ENCODE results near the gene OSM. TPM values are rescaled to one million over a fixed set of nuclear protein-coding genes. Genes with fewer than 3 reads are reported as not detected.

The OSM gene
- total RNA-seq, 6 experiments from 2014 or later, result not detected

GRCh38 chr22:30276039-30276438 lies 9.4 kb upstream of the OSM start:
- peaks cover 21% of the 10 kb centered on the region for H3K4me1 Mint-ChIP-seq (ENCODE audit: low read depth)
- no peaks in the 10 kb centered on the region for H3K9me3 Mint-ChIP-seq
- no peak overlapping the region for H3K4me3 Mint-ChIP-seq
- no peak for DNase-seq
- TF ChIP-seq CTCF (IDR thresholded peaks at IDR 0.05), result no peak
- peaks cover 18% of the 10 kb centered on the region for H3K27me3 Mint-ChIP-seq (ENCODE audit: insufficient read depth)
- no peak overlapping the region for H3K27ac Mint-ChIP-seq
- no peaks in the 10 kb centered on the region for H3K36me3 Mint-ChIP-seq (ENCODE audit: low read depth)

GRCh38 chr22:30275625-30276024 lies 9.0 kb upstream of the OSM start:
- H3K4me1 Mint-ChIP-seq (ENCODE audit: low read depth), result peaks cover 21% of the 10 kb centered on the region
- no peak for TF ChIP-seq CTCF (IDR thresholded peaks at IDR 0.05)
- H3K36me3 Mint-ChIP-seq (ENCODE audit: low read depth), result no peaks in the 10 kb centered on the region
- H3K27me3 Mint-ChIP-seq (ENCODE audit: insufficient read depth), result peaks cover 19% of the 10 kb centered on the region
- no peak for DNase-seq
- H3K27ac Mint-ChIP-seq, result no peak overlapping the region
- H3K4me3 Mint-ChIP-seq, result no peak overlapping the region
- no peaks in the 10 kb centered on the region for H3K9me3 Mint-ChIP-seq

- Mint-ChIP-seq H3K4me3 (no peak overlapping the region), H3K27ac (no peak overlapping the region)
- no peak for DNase-seq
Observed at GRCh38 chr22:30274437-30274812, 7.8 kb upstream of the OSM start.

DNA sequence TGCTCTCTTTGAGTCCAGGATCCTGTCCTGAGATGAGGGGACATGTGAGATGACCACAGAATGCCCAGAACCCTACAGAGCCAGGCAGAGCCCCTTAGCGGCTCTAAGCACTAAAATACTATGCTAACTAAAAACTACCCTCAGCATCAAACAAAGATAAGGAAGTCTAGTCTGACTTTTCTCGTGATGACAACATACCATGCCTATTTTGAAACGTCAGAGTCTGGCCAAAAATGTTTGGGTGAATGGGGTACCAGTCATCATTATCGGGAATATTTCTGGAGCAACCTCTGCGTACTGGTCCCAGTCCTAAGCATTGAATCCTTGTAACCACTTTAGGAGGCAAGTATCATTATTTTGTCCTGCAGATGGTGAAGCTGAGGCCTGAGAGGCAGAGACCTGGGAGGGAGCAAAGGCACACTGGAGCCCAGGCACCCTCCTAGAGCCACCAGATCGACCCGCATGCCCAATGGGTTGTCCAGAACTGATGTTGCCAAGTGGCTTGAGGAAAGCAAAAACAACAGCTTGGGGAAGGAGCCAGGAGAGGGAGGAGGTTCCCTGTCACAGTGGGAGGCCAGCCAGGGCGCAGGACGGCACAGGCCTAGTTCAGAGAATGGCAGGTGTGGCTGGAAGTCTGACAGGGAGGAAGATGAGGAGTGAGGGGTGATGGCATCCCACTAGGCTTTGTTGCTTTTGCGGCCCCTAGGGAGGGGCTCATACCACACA lies 7.2 kb upstream of the OSM start:
- Mint-ChIP-seq H3K36me3 (ENCODE audit: low read depth) (no peaks in the 10 kb centered on the region), H3K9me3 (no peaks in the 10 kb centered on the region), H3K4me3 (no peak overlapping the region), H3K4me1 (ENCODE audit: low read depth) (peaks cover 15% of the 10 kb centered on the region), H3K27me3 (ENCODE audit: insufficient read depth) (peaks cover 20% of the 10 kb centered on the region), H3K27ac (no peak overlapping the region)
- DNase-seq, result no peak
- TF ChIP-seq CTCF (IDR thresholded peaks at IDR 0.05), result no peak

More at GRCh38 chr22:30274437-30274812, 7.8 kb upstream of the OSM start:
- no peaks in the 10 kb centered on the region for H3K36me3 Mint-ChIP-seq (ENCODE audit: low read depth)
- H3K9me3 Mint-ChIP-seq, result no peaks in the 10 kb centered on the region
- TF ChIP-seq CTCF (IDR thresholded peaks at IDR 0.05), result no peak
- H3K4me1 Mint-ChIP-seq (ENCODE audit: low read depth), result peaks cover 15% of the 10 kb centered on the region
- H3K27me3 Mint-ChIP-seq (ENCODE audit: insufficient read depth), result peaks cover 20% of the 10 kb centered on the region

DNA sequence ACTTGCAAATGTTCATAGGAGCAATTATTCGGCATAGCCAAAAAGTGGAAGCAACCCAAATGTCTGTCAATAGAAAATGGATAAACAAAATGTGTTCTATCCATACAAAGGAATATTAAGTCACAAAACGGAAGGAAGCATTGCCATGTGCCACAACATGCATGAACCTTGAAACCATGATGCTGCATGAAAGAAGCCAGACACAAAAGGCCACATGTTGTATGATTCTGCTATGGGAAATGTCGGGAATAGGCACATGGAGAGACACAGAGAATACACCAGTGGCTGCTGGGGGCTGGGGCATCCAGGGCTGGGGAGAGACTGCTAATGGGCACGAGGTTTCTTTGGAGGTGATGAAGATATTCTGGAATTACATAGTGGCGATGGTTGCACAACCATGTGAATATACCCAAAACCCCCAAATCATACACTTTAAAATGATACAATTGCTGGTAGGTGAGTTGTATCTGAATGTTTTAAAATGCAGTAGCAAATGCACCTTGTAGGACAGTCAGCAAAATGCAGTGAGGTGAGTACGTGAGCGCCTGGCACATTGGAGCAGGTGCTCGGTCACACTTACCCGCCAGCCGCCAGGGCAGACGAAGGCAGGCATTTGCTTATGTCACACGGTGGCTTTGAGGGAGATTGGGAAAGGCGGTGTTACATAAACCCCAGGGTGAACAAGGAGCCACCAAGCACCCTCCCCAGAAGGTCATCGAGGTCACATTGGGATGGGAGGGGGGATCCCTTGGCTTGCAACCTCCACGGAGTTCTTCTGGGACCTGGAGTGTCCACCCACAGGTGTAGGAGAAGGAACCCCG lies 6.3 kb upstream of the OSM start:
- Mint-ChIP-seq H3K36me3 (ENCODE audit: low read depth) (no peaks in the 10 kb centered on the region), H3K27ac (no peak overlapping the region), H3K27me3 (ENCODE audit: insufficient read depth) (peaks cover 20% of the 10 kb centered on the region), H3K4me3 (no peak overlapping the region), H3K4me1 (ENCODE audit: low read depth) (peaks cover 8% of the 10 kb centered on the region), H3K9me3 (no peaks in the 10 kb centered on the region)
- TF ChIP-seq CTCF (IDR thresholded peaks at IDR 0.05), result no peak
- DNase-seq, result no peak

Measured in HFFc6 (cell line).